GM12875 (cell line): Measurements from ENCODE around the gene STIP1.

Experiments
- H3K4me3 ChIP-seq: one replicate; pipeline ENCODE4 v1.5.1; 2011; ENCODE audit warnings: low read depth, low read length, control low read depth
- CTCF ChIP-seq: IDR thresholded peaks from 2 replicates; pipeline ENCODE4 v1.5.1; 2011; ENCODE audit warnings: low read depth, mild to moderate bottlenecking, control low read depth, inconsistent platforms, low read length, moderate library complexity, borderline replicate concordance; ENCODE audit not compliant: insufficient read depth

STIP1 gene

GRCh38 chr11:64240435-64241240 lies 54.7 kb downstream of the STIP1 start, which contains the start of gene FKBP2:
Gene FKBP2 (plus strand): TSS chr11:64241095. CDS start chr11:64242388, 1,293 bp downstream.
- peak within 1 kb of the TSS; percentile 69 for H3K4me3 ChIP-seq
- TF ChIP-seq CTCF, result no peak

GRCh38 chr11:64241241-64241490 lies 55.2 kb downstream of the STIP1 start:
- H3K4me3 ChIP-seq, result peak overlapping the region; percentile 66
- TF ChIP-seq CTCF, result no peak

- TF ChIP-seq CTCF, result no peak
- H3K4me3 ChIP-seq, result peak overlapping the region; percentile 69
These were observed 55.8 kb downstream of the STIP1 start for GRCh38 chr11:64241491-64242374.

GRCh38 chr11:64243236-64243854 lies 57.4 kb downstream of the STIP1 start:
- TF ChIP-seq CTCF, result no peak
- no peak overlapping the region for H3K4me3 ChIP-seq

GRCh38 chr11:64244107-64244506 lies 58.1 kb downstream of the STIP1 start:
- H3K4me3 ChIP-seq, result no peak overlapping the region
- no peak for TF ChIP-seq CTCF

- peak overlapping the region; percentile 66 for H3K4me3 ChIP-seq
- TF ChIP-seq CTCF, result no peak
These were observed 59.0 kb downstream of the STIP1 start for GRCh38 chr11:64244966-64245365.
